ENCODE measurements around the gene FAM180A. TPM values are rescaled to one million over a fixed set of nuclear protein-coding genes. Genes with fewer than 3 reads are reported as not detected.

The FAM180A gene
- total RNA-seq, 1 donor = 3.0 TPM

DNA sequence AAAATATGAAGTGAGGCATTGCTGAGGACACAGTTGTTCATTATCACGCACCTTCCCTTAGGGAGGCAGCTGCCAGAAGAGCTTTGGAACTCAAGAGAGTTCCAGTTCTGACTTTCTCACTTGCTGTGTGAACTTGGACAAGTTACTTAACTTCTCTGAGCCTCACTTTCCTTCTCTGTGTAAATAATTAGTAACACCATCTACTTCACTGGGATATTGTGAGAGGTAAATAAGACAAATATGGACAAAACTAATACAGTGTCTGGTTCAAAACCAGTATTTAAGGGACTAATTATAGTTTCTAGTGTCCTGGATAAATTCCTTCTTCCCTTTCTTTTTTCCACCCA is 14.3 kb downstream of the FAM180A start:
- no peak overlapping the region for H3K4me3 ChIP-seq (ENCODE audit: low read depth, low read length)
- no peak for DNase-seq (ENCODE audit: low read depth)
- TF ChIP-seq, protein P1, sequence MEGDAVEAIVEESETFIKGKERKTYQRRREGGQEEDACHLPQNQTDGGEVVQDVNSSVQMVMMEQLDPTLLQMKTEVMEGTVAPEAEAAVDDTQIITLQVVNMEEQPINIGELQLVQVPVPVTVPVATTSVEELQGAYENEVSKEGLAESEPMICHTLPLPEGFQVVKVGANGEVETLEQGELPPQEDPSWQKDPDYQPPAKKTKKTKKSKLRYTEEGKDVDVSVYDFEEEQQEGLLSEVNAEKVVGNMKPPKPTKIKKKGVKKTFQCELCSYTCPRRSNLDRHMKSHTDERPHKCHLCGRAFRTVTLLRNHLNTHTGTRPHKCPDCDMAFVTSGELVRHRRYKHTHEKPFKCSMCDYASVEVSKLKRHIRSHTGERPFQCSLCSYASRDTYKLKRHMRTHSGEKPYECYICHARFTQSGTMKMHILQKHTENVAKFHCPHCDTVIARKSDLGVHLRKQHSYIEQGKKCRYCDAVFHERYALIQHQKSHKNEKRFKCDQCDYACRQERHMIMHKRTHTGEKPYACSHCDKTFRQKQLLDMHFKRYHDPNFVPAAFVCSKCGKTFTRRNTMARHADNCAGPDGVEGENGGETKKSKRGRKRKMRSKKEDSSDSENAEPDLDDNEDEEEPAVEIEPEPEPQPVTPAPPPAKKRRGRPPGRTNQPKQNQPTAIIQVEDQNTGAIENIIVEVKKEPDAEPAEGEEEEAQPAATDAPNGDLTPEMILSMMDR (IDR thresholded peaks at IDR 0.05; ENCODE audit: insufficient read depth, low read depth, low read length) = no peak

- H3K4me3 ChIP-seq (ENCODE audit: low read depth, low read length) = no peak overlapping the region
- TF ChIP-seq, protein P1 (IDR thresholded peaks at IDR 0.05; ENCODE audit: insufficient read depth, low read depth, low read length) = no peak
- DNase-seq (ENCODE audit: low read depth) = no peak
These were observed 14.8 kb downstream of the FAM180A start for GRCh38 chr7:135733603-135734342.

GRCh38 chr7:135731131-135731530 is 17.5 kb downstream of the FAM180A start:
- no peak for DNase-seq (ENCODE audit: low read depth)
- H3K4me3 ChIP-seq (ENCODE audit: low read depth, low read length) = no peak overlapping the region
- TF ChIP-seq, protein P1 (IDR thresholded peaks at IDR 0.05; ENCODE audit: insufficient read depth, low read depth, low read length) = no peak

DNA sequence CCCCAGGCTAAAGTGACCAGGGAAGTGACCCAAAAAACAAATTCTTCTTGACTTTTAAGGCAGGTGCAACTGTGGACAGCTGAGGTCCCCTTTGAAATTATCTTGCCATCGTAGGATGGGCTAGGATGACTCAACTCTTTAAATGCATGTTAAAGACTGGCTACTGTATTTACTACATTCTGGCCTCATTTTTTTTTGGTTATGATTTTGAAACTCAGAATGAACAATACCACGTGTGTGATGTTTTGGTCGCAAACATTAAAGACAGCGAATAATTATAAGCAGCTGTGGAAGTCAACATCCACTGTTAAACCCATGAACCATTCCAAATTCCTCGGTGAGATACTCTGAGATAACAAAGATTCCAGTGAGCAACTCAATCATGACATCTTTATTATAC is 19.4 kb downstream of the FAM180A start:
- TF ChIP-seq, protein P1 (IDR thresholded peaks at IDR 0.05; ENCODE audit: insufficient read depth, low read depth, low read length) = no peak
- H3K4me3 ChIP-seq (ENCODE audit: low read depth, low read length) = no peak overlapping the region
- DNase-seq (ENCODE audit: low read depth) = peak; percentile 44

GRCh38 chr7:135728136-135728669 is 20.4 kb downstream of the FAM180A start, which contains the start of gene SLC13A4:
Gene SLC13A4 (minus strand): TSS chr7:135728186. CDS start chr7:135727496, 690 bp downstream.
- TF ChIP-seq, protein P1 (IDR thresholded peaks at IDR 0.05; ENCODE audit: insufficient read depth, low read depth, low read length) = no peak
- no peak within 1 kb of the TSS for H3K4me3 ChIP-seq (ENCODE audit: low read depth, low read length)
- DNase-seq (ENCODE audit: low read depth) = no peak

- no peak overlapping the region for H3K4me3 ChIP-seq (ENCODE audit: low read depth, low read length)
- DNase-seq (ENCODE audit: low read depth) = no peak
- TF ChIP-seq, protein P1 (IDR thresholded peaks at IDR 0.05; ENCODE audit: insufficient read depth, low read depth, low read length) = no peak
These were observed 21.5 kb downstream of the FAM180A start for GRCh38 chr7:135726911-135727673.

Data from fibroblast of villous mesenchyme (primary cell).